SK-N-MC (cell line): ENCODE results near the gene PROSER2.

ENCODE experiments used
- EZH2 ChIP-seq: fragments of 200-600 bp; sonication (generic); IDR thresholded peaks from one replicate; pipeline ENCODE4 v1.6.1; 2017; ENCODE audit warnings: antibody characterized with exemption
- POLR2AphosphoS5 ChIP-seq: IDR thresholded peaks from 2 replicates; pipeline ENCODE4 v1.6.1; 2012; ENCODE audit warnings: mild to moderate bottlenecking, low read depth, low read length, borderline replicate concordance

DNA sequence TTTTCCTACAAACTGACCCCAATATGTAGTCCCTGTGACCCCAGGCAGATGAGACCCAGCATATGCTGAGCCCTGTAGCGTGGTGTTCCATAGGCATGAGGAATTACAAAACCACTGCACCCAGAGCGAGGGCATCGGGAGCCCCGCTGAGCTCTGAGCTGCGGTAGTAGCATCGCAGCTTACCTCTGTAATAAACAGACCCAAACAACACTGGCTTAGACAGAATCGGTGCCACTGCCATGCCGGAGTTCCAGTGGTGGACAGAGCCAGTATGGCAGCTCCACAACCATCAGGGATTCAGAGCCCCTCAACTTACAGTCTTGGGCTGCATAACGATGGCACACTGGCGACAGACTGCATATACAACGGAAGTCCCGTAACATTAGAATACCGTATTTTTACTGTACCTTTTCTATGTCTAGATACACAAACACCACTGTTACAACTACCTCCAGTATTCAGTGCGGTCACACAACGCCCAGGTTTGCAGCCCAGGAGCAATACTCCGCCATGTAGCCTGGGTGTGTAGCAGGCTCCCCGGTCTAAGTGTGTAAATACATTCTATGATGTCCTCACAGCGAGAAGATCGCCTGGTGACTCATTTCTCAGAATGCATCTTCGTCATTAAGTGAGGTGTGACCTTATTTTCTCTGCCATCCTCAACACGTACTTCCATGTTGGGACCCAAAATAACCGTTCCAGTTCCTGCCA lies 68.8 kb downstream of the PROSER2 start:
- no peak for TF ChIP-seq EZH2
- no peak for TF ChIP-seq POLR2AphosphoS5
